Upper lobe of left lung (tissue), 6 donors: Measurements from ENCODE around the gene CLSTN2. TPM values are rescaled to one million over a fixed set of nuclear protein-coding genes. Genes with fewer than 3 reads are reported as not detected.
A peak's percentile ranks its signal among the peaks of the same experiment; 100 is the strongest.

Experiments used
- ATAC-seq, 2 donors: fragments of 200-7000 bp; cut with Tn5 transposase; one replicate each; pipeline ENCODE4 v1.9.1; 2022; ENCODE audit warnings: mild to moderate bottlenecking in 2 of 2, moderate library complexity in 2 of 2; ENCODE audit not compliant: low FRiP score in 2 of 2
- DNase-seq, 2 donors: peaks; one replicate each; pipeline ENCODE4 v3.0.0-alpha.2; 2019 to 2020
- H3K27ac ChIP-seq, 4 donors: fragments of 200-600 bp; sonication (generic); one replicate each; pipeline ENCODE4 v1.5.1; 2016 to 2019
- H3K27me3 ChIP-seq, 4 donors: fragments of 200-600 bp; sonication (generic); one replicate each; pipeline ENCODE4 v1.5.1; 2017 to 2019
- H3K36me3 ChIP-seq, 4 donors: fragments of 200-600 bp; sonication (generic); one replicate each; pipeline ENCODE4 v1.5.1; 2016 to 2019
- H3K4me1 ChIP-seq, 4 donors: fragments of 200-600 bp; sonication (generic); one replicate each; pipeline ENCODE4 v1.5.1; 2018 to 2019
- H3K4me3 ChIP-seq, 4 donors: fragments of 200-600 bp; sonication (generic); one replicate each; pipeline ENCODE4 v1.5.1; 2017 to 2019; ENCODE audit warnings: mild to moderate bottlenecking in 2 of 4, moderate library complexity in 1 of 4
- H3K9me3 ChIP-seq, 4 donors: fragments of 200-600 bp; sonication (generic); one replicate each; pipeline ENCODE4 v1.5.1; 2018 to 2019
- CTCF ChIP-seq, 6 experiments: fragments of 450-650 bp in 4 of 6; fragments of 200-600 bp in 2 of 6; sonication (generic) in 2 of 6; IDR thresholded peaks; one replicate each; pipeline ENCODE4 v1.5.1; 2016 to 2019; ENCODE audit warnings: antibody characterized with exemption in 6 of 6
- EP300 ChIP-seq, 4 donors: sonication (generic); formaldehyde crosslinking; IDR thresholded peaks; one replicate each; pipeline ENCODE4 v1.5.1; 2017; ENCODE audit warnings: antibody characterized with exemption in 4 of 4, control low read depth in 2 of 4
- POLR2A ChIP-seq, 4 donors: fragments of 450-650 bp; IDR thresholded peaks; one replicate each; pipeline ENCODE4 v1.5.1; 2016 to 2017; ENCODE audit warnings: antibody characterized with exemption in 4 of 4, mild to moderate bottlenecking in 2 of 4
- POLR2AphosphoS5 ChIP-seq, 2 donors: sonication (generic); formaldehyde crosslinking; IDR thresholded peaks; one replicate each; pipeline ENCODE4 v1.5.1; 2017; ENCODE audit warnings: antibody characterized with exemption in 2 of 2
- WGBS, 2 donors: methylation state at CpG; one replicate each; pipeline ENCODE4 v1.1.5; 2017 to 2018; 5-methylcytosine and 5-hydroxymethylcytosine counted together
- total RNA-seq, 6 donors: library from RNA; depleted of rRNA in 4 of 6; stranded (reverse); fragments of >200 nt in 4 of 6; gene quantifications; one replicate each; pipeline versions ENCODE4 v1.1.0 to v1.2.1, GENCODE V29; 2016 to 2021
- donor health status: DM: no; HTN: no; CAD: no; lungs with moderate emphysema.
- donor health status: DM: no; HTN: yes; CAD: no; lungs with severe emphysema.

The CLSTN2 gene
- total RNA-seq, 6 donors from 2014 or later = 1.0 to 4.3 (median 1.6) TPM

GRCh38 chr3:140023616-140024530 lies 88.9 kb downstream of the CLSTN2 start:
- DNase-seq = peak in 1 of 2 donors; percentile 47

GRCh38 chr3:140031170-140031569 lies 96.2 kb downstream of the CLSTN2 start:
- no peak for TF ChIP-seq EP300 (IDR thresholded peaks at IDR 0.05)
- no peak for TF ChIP-seq CTCF (IDR thresholded peaks at IDR 0.05)
- TF ChIP-seq POLR2A (IDR thresholded peaks at IDR 0.05) = no peak
- TF ChIP-seq POLR2AphosphoS5 (IDR thresholded peaks at IDR 0.05) = no peak
- no peaks in the 10 kb centered on the region for H3K36me3 ChIP-seq
- no peaks in the 10 kb centered on the region for H3K4me1 ChIP-seq
- H3K27me3 ChIP-seq = no peaks in the 10 kb centered on the region
- H3K27ac ChIP-seq = no peak overlapping the region
- ATAC-seq (no peak), DNase-seq (no peak)
- 85% methylated on average over 4 of the region's 4 CpGs for WGBS, 2 donors
- no peaks in the 10 kb centered on the region for H3K9me3 ChIP-seq
- H3K4me3 ChIP-seq = no peak overlapping the region

More at GRCh38 chr3:140023616-140024530, 88.9 kb downstream of the CLSTN2 start:
- no peaks in the 10 kb centered on the region for H3K9me3 ChIP-seq
- peak in 1 of 2 donors; percentile 5 for ATAC-seq
- no peaks in the 10 kb centered on the region for H3K36me3 ChIP-seq
- no peaks in the 10 kb centered on the region for H3K4me1 ChIP-seq
- no peak overlapping the region for H3K27ac ChIP-seq
- H3K4me3 ChIP-seq = no peak overlapping the region
- TF ChIP-seq POLR2AphosphoS5 (IDR thresholded peaks at IDR 0.05) = no peak
- TF ChIP-seq POLR2A (IDR thresholded peaks at IDR 0.05) = no peak
- no peak for TF ChIP-seq CTCF (IDR thresholded peaks at IDR 0.05)
- TF ChIP-seq EP300 (IDR thresholded peaks at IDR 0.05) = no peak
- WGBS, 2 donors = 65 to 81% methylated on average over 4 to 12 of the region's 12 CpGs
- H3K27me3 ChIP-seq = no peaks in the 10 kb centered on the region

GRCh38 chr3:140034058-140034457 lies 99.1 kb downstream of the CLSTN2 start:
- Histone ChIP-seq H3K4me1 (no peaks in the 10 kb centered on the region), H3K27ac (no peak overlapping the region), H3K4me3 (no peak overlapping the region), H3K27me3 (no peaks in the 10 kb centered on the region), H3K36me3 (no peaks in the 10 kb centered on the region), H3K9me3 (no peaks in the 10 kb centered on the region)
- TF ChIP-seq EP300 (IDR thresholded peaks at IDR 0.05) (no peak), POLR2AphosphoS5 (IDR thresholded peaks at IDR 0.05) (no peak), POLR2A (IDR thresholded peaks at IDR 0.05) (no peak), CTCF (IDR thresholded peaks at IDR 0.05) (no peak)
- no peak for DNase-seq
- no peak for ATAC-seq

- H3K36me3 ChIP-seq = no peaks in the 10 kb centered on the region
- DNase-seq (no peak), ATAC-seq (no peak)
- no peaks in the 10 kb centered on the region for H3K9me3 ChIP-seq
- TF ChIP-seq POLR2A (IDR thresholded peaks at IDR 0.05) (no peak), POLR2AphosphoS5 (IDR thresholded peaks at IDR 0.05) (no peak), EP300 (IDR thresholded peaks at IDR 0.05) (no peak), CTCF (IDR thresholded peaks at IDR 0.05) (no peak)
- no peak overlapping the region for H3K27ac ChIP-seq
- H3K4me3 ChIP-seq = no peak overlapping the region
- no peaks in the 10 kb centered on the region for H3K27me3 ChIP-seq
- 52% methylated on average over 2 of the region's 2 CpGs for WGBS, 2 donors
- no peaks in the 10 kb centered on the region for H3K4me1 ChIP-seq
Measured at GRCh38 chr3:140035871-140036270, 100.9 kb downstream of the CLSTN2 start.
